ENCODE results near the gene GALNT14.

Gene GALNT14

DNA sequence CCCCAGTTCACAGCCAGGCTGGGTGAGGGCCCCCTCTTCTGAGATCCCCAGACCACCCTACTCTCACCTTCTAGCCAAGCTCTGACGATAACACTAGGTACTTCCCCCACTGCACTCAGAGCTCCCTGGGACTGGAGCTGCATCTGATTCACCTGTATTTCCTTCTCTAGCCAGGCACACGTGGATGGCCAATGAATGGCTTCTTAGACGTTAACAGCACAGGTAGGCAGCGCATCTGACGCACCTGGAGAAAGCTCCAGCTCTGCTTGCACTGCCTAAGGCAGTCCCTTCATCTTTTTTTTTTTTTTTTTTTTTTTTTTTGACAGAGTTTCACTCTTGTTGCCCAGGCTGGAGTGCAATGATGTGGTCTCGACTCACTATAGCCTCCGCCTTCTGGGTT is 48.1 kb downstream of the GALNT14 start:
- Histone ChIP-seq H3K27ac (ENCODE audit: low read length) (no peak overlapping the region), H3K79me2 (ENCODE audit: low read length) (no peaks in the 10 kb centered on the region), H2AFZ (ENCODE audit: low read length) (no peak overlapping the region), H4K20me1 (ENCODE audit: insufficient read depth, low read length) (no peaks in the 10 kb centered on the region), H3K9me2 (replicated peaks; ENCODE audit: insufficient read depth, low read length) (no peaks in the 10 kb centered on the region), H3K9me3 (replicated peaks; ENCODE audit: insufficient read depth, low read length) (no peaks in the 10 kb centered on the region), H3F3A (ENCODE audit: insufficient read depth, low read length) (no peaks in the 10 kb centered on the region), H3K4me3 (ENCODE audit: low read length) (no peak overlapping the region), H3K9ac (ENCODE audit: low read length) (no peak overlapping the region), H3K4me2 (ENCODE audit: low read depth, low read length) (no peak overlapping the region), H3K27me3 (replicated peaks; ENCODE audit: insufficient read depth, low read length) (no peaks in the 10 kb centered on the region), H3K36me3 (replicated peaks; ENCODE audit: insufficient read depth, low read length) (no peaks in the 10 kb centered on the region), H3K4me1 (ENCODE audit: low read length) (no peaks in the 10 kb centered on the region)
- no peak for TF ChIP-seq EZH2 (optimal IDR thresholded peaks at IDR 0.05; ENCODE audit: low read depth, low read length)
- no peak for TF ChIP-seq CTCF (IDR thresholded peaks at IDR 0.05; ENCODE audit: low read length)
- TF ChIP-seq EZH2phosphoT487 (IDR thresholded peaks at IDR 0.05; ENCODE audit: low read length) = no peak
- no peak for DNase-seq

DNA sequence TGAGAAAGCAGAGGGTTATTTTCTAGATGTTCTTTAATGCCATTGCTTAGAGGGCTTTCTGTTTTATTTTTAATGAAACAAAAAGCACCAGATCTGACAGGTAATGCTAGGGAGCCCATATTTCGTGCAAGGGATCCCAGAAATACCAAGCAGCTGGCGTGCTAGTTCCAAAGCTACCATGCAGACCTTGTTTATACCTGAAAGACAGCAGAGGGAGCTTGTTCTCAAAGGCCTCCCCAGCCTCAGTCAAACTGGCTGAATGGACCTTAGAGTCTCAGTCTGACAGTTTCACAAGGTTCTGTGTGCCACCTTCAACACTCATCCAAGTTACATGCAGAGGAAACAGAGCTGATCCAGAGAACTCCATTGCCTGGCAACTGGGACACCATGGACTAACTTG is 48.6 kb downstream of the GALNT14 start:
- H3K9me3 ChIP-seq (replicated peaks; ENCODE audit: insufficient read depth, low read length) = no peaks in the 10 kb centered on the region
- DNase-seq = no peak
- TF ChIP-seq EZH2 (optimal IDR thresholded peaks at IDR 0.05; ENCODE audit: low read depth, low read length) (no peak), CTCF (IDR thresholded peaks at IDR 0.05; ENCODE audit: low read length) (no peak), EZH2phosphoT487 (IDR thresholded peaks at IDR 0.05; ENCODE audit: low read length) (no peak)
- no peaks in the 10 kb centered on the region for H3K27me3 ChIP-seq (replicated peaks; ENCODE audit: insufficient read depth, low read length)
- no peak overlapping the region for H3K4me2 ChIP-seq (ENCODE audit: low read depth, low read length)
- H3K27ac ChIP-seq (ENCODE audit: low read length) = no peak overlapping the region
- no peaks in the 10 kb centered on the region for H3K79me2 ChIP-seq (ENCODE audit: low read length)
- H4K20me1 ChIP-seq (ENCODE audit: insufficient read depth, low read length) = no peaks in the 10 kb centered on the region
- H3F3A ChIP-seq (ENCODE audit: insufficient read depth, low read length) = no peaks in the 10 kb centered on the region
- no peaks in the 10 kb centered on the region for H3K4me1 ChIP-seq (ENCODE audit: low read length)
- H3K9me2 ChIP-seq (replicated peaks; ENCODE audit: insufficient read depth, low read length) = no peaks in the 10 kb centered on the region
- no peak overlapping the region for H2AFZ ChIP-seq (ENCODE audit: low read length)
- H3K36me3 ChIP-seq (replicated peaks; ENCODE audit: insufficient read depth, low read length) = no peaks in the 10 kb centered on the region
- no peak overlapping the region for H3K9ac ChIP-seq (ENCODE audit: low read length)
- no peak overlapping the region for H3K4me3 ChIP-seq (ENCODE audit: low read length)

DNA sequence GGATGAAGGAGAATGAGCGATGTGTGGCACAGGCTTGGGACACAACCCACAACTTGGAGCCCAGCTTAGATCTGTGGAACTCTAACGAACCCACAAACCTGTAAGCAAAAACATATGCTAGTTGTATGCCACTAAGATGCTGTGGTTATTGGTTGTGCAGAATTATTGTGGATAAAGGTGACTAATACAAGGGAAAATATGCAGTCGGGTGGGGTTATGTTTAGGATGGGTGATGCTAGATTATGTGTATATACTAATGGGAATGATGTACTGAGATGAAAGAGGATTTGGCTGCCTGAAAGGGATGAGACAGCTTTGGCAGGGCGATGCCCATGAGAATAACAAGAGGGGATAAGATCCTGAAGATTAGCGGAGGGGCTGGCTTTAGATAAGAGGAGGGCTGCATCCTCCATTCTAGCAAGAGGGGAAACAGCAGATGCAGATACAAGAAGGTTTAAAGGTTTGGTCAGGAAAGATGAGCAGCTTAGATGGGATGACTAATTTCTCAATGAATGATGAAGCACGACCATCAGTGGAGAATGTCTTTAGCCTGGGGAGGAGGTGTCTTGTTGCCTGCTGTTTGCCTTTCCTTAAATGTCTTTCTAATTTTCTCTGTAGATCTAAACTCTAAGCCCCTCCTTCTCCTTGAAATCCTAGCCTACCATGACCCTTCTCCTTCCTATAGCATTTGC is 49.6 kb downstream of the GALNT14 start:
- Histone ChIP-seq H3K36me3 (replicated peaks; ENCODE audit: insufficient read depth, low read length) (no peaks in the 10 kb centered on the region), H3K9me2 (replicated peaks; ENCODE audit: insufficient read depth, low read length) (no peaks in the 10 kb centered on the region), H2AFZ (ENCODE audit: low read length) (no peak overlapping the region), H3F3A (ENCODE audit: insufficient read depth, low read length) (no peaks in the 10 kb centered on the region), H4K20me1 (ENCODE audit: insufficient read depth, low read length) (no peaks in the 10 kb centered on the region), H3K79me2 (ENCODE audit: low read length) (no peaks in the 10 kb centered on the region), H3K9me3 (replicated peaks; ENCODE audit: insufficient read depth, low read length) (no peaks in the 10 kb centered on the region), H3K27ac (ENCODE audit: low read length) (no peak overlapping the region), H3K4me3 (ENCODE audit: low read length) (no peak overlapping the region), H3K4me1 (ENCODE audit: low read length) (no peaks in the 10 kb centered on the region), H3K9ac (ENCODE audit: low read length) (no peak overlapping the region), H3K4me2 (ENCODE audit: low read depth, low read length) (no peak overlapping the region), H3K27me3 (replicated peaks; ENCODE audit: insufficient read depth, low read length) (no peaks in the 10 kb centered on the region)
- no peak for DNase-seq
- TF ChIP-seq EZH2 (optimal IDR thresholded peaks at IDR 0.05; ENCODE audit: low read depth, low read length) = no peak
- TF ChIP-seq CTCF (IDR thresholded peaks at IDR 0.05; ENCODE audit: low read length) = no peak
- no peak for TF ChIP-seq EZH2phosphoT487 (IDR thresholded peaks at IDR 0.05; ENCODE audit: low read length)
